CD14-positive monocyte (primary cell): Measurements from ENCODE around the gene PPP1CB. TPM values are rescaled to one million over a fixed set of nuclear protein-coding genes. Genes with fewer than 3 reads are reported as not detected.
"Not testable (repeated sequence)": the region's sequence is repeated elsewhere in the genome, so short reads cannot be mapped to it uniquely, and the experiment has no call there.

ENCODE experiments used
- DNase-seq, 3 donors: peaks; one replicate each; pipeline ENCODE4 v3.0.0-alpha.2; 2011 to 2022
- H2AFZ ChIP-seq: 2 replicates; pipeline ENCODE4 v1.6.0; 2012; ENCODE audit warnings: mild to moderate bottlenecking, low read depth, low read length, inconsistent platforms; ENCODE audit not compliant: insufficient read depth, poor library complexity, severe bottlenecking
- H3K27ac ChIP-seq, 2 donors: 1 replicate in 1 of 2; 2 replicates in 1 of 2; pipeline ENCODE4 v1.5.1; 2012 to 2013; ENCODE audit warnings: low read length in 2 of 2, control low read depth in 1 of 2, inconsistent platforms in 1 of 2, low read depth in 1 of 2, mild to moderate bottlenecking in 1 of 2
- H3K27me3 ChIP-seq, 2 donors: one replicate each; pipeline versions ENCODE4 v1.6.0 to v1.6.1; 2011 to 2013; ENCODE audit warnings: low read length in 2 of 2; ENCODE audit not compliant: control insufficient read depth in 2 of 2, insufficient read depth in 2 of 2
- H3K36me3 ChIP-seq, 2 donors: replicated peaks in 1 of 2; 1 replicate in 1 of 2; 2 replicates in 1 of 2; pipeline versions ENCODE4 v1.5.1 to v1.6.1; 2012 to 2013; ENCODE audit warnings: low read length in 2 of 2, control low read depth in 1 of 2, inconsistent platforms in 1 of 2, mild to moderate bottlenecking in 1 of 2; ENCODE audit not compliant: insufficient read depth in 2 of 2, control insufficient read depth in 1 of 2
- H3K4me1 ChIP-seq, 2 donors: 1 replicate in 1 of 2; 2 replicates in 1 of 2; pipeline versions ENCODE4 v1.5.1 to v1.6.1; 2012 to 2013; ENCODE audit warnings: low read length in 2 of 2, control low read depth in 1 of 2, inconsistent platforms in 1 of 2, mild to moderate bottlenecking in 1 of 2, moderate library complexity in 1 of 2; ENCODE audit not compliant: insufficient read depth in 2 of 2, control insufficient read depth in 1 of 2
- H3K4me2 ChIP-seq: replicated peaks from 2 replicates; pipeline ENCODE3; 2012; ENCODE audit warnings: low read length, moderate library complexity, mild to moderate bottlenecking; ENCODE audit not compliant: poor library complexity, severe bottlenecking; ENCODE audit errors: extremely low read depth
- H3K4me3 ChIP-seq, 3 experiments: fragments of 200-600 bp in 1 of 3; sonication (generic) in 1 of 3; replicated peaks in 1 of 3; 1 replicate in 2 of 3; 2 replicates in 1 of 3; pipeline ENCODE4 v1.5.1; 2011 to 2013; ENCODE audit warnings: low read length in 3 of 3, mild to moderate bottlenecking in 3 of 3, control low read depth in 2 of 3, low read depth in 2 of 3, inconsistent platforms in 1 of 3, moderate library complexity in 1 of 3
- H3K79me2 ChIP-seq: 2 replicates; pipeline ENCODE4 v1.6.0; 2012; ENCODE audit warnings: mild to moderate bottlenecking, control low read depth, inconsistent platforms, low read length, moderate library complexity; ENCODE audit not compliant: insufficient read depth
- H3K9ac ChIP-seq: 2 replicates; pipeline ENCODE4 v1.6.0; 2017; ENCODE audit warnings: low read length, mild to moderate bottlenecking; ENCODE audit not compliant: insufficient read depth, poor library complexity, severe bottlenecking
- H3K9me3 ChIP-seq, 2 donors: replicated peaks in 1 of 2; 1 replicate in 1 of 2; 2 replicates in 1 of 2; pipeline versions ENCODE4 v1.5.1 to v1.6.1; 2012 to 2013; ENCODE audit warnings: low read length in 2 of 2, control low read depth in 1 of 2; ENCODE audit not compliant: control insufficient read depth in 1 of 2, insufficient read depth in 1 of 2
- H4K20me1 ChIP-seq: 2 replicates; pipeline ENCODE4 v1.6.0; 2012; ENCODE audit warnings: mild to moderate bottlenecking, low read length, control low read depth, moderate library complexity; ENCODE audit not compliant: insufficient read depth
- H3K27ac Mint-ChIP-seq, 7 donors: one replicate each; pipeline ENCODE4 v1.8.0; 2020; ENCODE audit warnings: mild to moderate bottlenecking in 7 of 7, mixed read lengths in 7 of 7, moderate library complexity in 6 of 7, inconsistent platforms in 2 of 7
- H3K27me3 Mint-ChIP-seq, 3 donors: one replicate each; pipeline ENCODE4 v1.8.0; 2021 to 2022; ENCODE audit warnings: low read depth in 3 of 3, mild to moderate bottlenecking in 3 of 3, mixed read lengths in 3 of 3, moderate library complexity in 3 of 3, inconsistent platforms in 1 of 3
- H3K36me3 Mint-ChIP-seq, 2 donors: one replicate each; pipeline ENCODE4 v1.8.0; 2020; ENCODE audit warnings: mixed read lengths in 2 of 2, inconsistent platforms in 1 of 2, mild to moderate bottlenecking in 1 of 2
- H3K4me1 Mint-ChIP-seq: one replicate; pipeline ENCODE4 v1.8.0; 2020; ENCODE audit warnings: mild to moderate bottlenecking, mixed read lengths
- H3K4me3 Mint-ChIP-seq, 2 donors: one replicate each; pipeline ENCODE4 v1.8.0; 2020; ENCODE audit warnings: mild to moderate bottlenecking in 2 of 2, mixed read lengths in 2 of 2, moderate library complexity in 1 of 2
- H3K9me3 Mint-ChIP-seq, 7 donors: one replicate each; pipeline ENCODE4 v1.8.0; 2020 to 2022; ENCODE audit warnings: mixed read lengths in 7 of 7, mild to moderate bottlenecking in 6 of 7, moderate library complexity in 6 of 7, inconsistent platforms in 2 of 7
- WGBS: methylation state at CpG from one replicate; pipeline ENCODE4 v1.1.5; 2013; ENCODE audit warnings: missing lambda C conversion rate; ENCODE audit not compliant: insufficient coverage; 5-methylcytosine and 5-hydroxymethylcytosine counted together
- intact Hi-C, 2 donors: fragments of 100-400 bp; cut with micrococcal nuclease; formaldehyde crosslinking; loops; one replicate each; pipeline versions ENCODE4 v1.15.0 to v1.15.1; 2023
- polyA plus RNA-seq, 3 donors: library from polyadenylated mRNA; depleted of rRNA in 1 of 3; unstranded in 2 of 3; stranded (reverse) in 1 of 3; fragments of 300-500 nt in 2 of 3; fragments of >200 nt in 1 of 3; fragmentation: Illumina TruSeq in 2 of 3; gene quantifications; 1 replicate in 2 of 3; 2 replicates in 1 of 3; pipeline ENCODE4 v1.2.3, GENCODE V29; 2012 to 2021
- TF ChIP-seq, protein P1 (sequence below): fragments of 200-600 bp; IDR thresholded peaks from one replicate; pipeline ENCODE4 v1.8.0; 2022; ENCODE audit warnings: antibody characterized with exemption, mild to moderate bottlenecking

The PPP1CB gene
- polyA plus RNA-seq, 3 donors, result 25.3 to 142 (median 69.4) TPM

DNA sequence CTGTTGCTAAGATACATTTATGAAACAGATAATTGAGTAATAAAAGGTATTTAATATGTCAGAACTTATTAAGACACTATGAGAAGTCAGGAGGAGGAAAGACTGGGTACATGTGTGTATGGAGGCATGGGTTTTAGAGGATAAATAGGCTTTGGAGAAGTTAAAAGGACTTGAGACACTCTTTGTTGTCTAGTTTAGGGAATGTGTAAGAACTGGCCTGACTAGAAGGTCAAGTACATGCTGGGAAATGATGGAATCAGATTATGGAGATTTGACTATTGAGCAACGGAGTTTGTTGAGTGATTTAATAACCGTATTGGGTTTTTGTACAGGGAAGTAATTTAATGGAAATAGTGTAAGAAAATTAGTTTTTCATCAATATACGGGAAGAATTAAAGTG lies 30.8 kb downstream of the PPP1CB start:
- Mint-ChIP-seq H3K36me3 (peaks cover 63 to 91% of the 10 kb centered on the region in 2 donors), H3K27me3 (no peaks in the 10 kb centered on the region), H3K4me1 (peaks cover 8% of the 10 kb centered on the region), H3K27ac (peak overlapping the region in 1 of 7 donors; percentile 21), H3K9me3 (no peaks in the 10 kb centered on the region), H3K4me3 (no peak overlapping the region)
- intact Hi-C loops, result no loop called here
- TF ChIP-seq, protein P1, sequence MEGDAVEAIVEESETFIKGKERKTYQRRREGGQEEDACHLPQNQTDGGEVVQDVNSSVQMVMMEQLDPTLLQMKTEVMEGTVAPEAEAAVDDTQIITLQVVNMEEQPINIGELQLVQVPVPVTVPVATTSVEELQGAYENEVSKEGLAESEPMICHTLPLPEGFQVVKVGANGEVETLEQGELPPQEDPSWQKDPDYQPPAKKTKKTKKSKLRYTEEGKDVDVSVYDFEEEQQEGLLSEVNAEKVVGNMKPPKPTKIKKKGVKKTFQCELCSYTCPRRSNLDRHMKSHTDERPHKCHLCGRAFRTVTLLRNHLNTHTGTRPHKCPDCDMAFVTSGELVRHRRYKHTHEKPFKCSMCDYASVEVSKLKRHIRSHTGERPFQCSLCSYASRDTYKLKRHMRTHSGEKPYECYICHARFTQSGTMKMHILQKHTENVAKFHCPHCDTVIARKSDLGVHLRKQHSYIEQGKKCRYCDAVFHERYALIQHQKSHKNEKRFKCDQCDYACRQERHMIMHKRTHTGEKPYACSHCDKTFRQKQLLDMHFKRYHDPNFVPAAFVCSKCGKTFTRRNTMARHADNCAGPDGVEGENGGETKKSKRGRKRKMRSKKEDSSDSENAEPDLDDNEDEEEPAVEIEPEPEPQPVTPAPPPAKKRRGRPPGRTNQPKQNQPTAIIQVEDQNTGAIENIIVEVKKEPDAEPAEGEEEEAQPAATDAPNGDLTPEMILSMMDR, result no peak
- H3K4me1 ChIP-seq, result peaks cover 10 to 12% of the 10 kb centered on the region in 2 donors
- H4K20me1 ChIP-seq, result peaks cover 96% of the 10 kb centered on the region
- no peaks in the 10 kb centered on the region for H3K27me3 ChIP-seq
- no peaks in the 10 kb centered on the region for H3K9me3 ChIP-seq
- no peak overlapping the region for H3K4me3 ChIP-seq
- H2AFZ ChIP-seq, result no peak overlapping the region
- no peak overlapping the region for H3K9ac ChIP-seq
- no peak for DNase-seq
- WGBS, result no CpG with 5 or more reads among the region's 3 CpGs
- H3K79me2 ChIP-seq, result peaks cover 37% of the 10 kb centered on the region
- H3K36me3 ChIP-seq, result peaks cover 92 to 100% of the 10 kb centered on the region in 2 donors
- H3K27ac ChIP-seq, result no peak overlapping the region
- no peak overlapping the region for H3K4me2 ChIP-seq

DNA sequence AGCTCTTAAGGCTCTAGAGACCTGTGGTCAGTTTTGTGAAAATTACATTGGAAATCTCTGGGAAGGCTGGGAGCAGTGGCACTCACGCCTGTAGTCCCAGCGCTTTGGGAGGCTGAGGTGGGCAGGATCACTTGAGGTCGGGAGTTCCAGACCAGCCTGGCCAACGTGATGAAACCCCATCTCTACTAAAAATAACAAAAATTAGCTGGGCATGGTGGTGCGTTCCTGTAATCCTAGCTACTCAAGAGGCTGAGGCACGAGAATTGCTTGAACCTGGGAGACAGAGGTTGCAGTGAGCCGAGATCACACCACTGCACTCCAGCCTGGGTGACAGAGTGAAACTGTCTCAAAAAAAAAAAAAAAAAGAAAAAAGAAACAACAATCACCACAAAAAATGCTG lies 32.9 kb downstream of the PPP1CB start:
- H3K4me1 ChIP-seq, H3K9me3 ChIP-seq, H3K4me2 ChIP-seq, H3K9ac ChIP-seq, H3K27ac ChIP-seq, H3K27me3 ChIP-seq, H2AFZ ChIP-seq, H3K9me3 Mint-ChIP-seq, H3K27me3 Mint-ChIP-seq, H3K4me1 Mint-ChIP-seq, H3K4me3 ChIP-seq, DNase-seq, intact Hi-C loops, H3K4me3 Mint-ChIP-seq: not testable (repeated sequence)
- Mint-ChIP-seq H3K36me3 (peaks cover 64 to 92% of the 10 kb centered on the region in 2 donors), H3K27ac (peak overlapping the region in 6 of 7 donors; percentile 40 to 80 (median 49))
- Histone ChIP-seq H3K36me3 (peaks cover 94 to 100% of the 10 kb centered on the region in 2 donors), H3K79me2 (peaks cover 32% of the 10 kb centered on the region), H4K20me1 (peaks cover 94% of the 10 kb centered on the region)
- no CpG with 5 or more reads among the region's 7 CpGs for WGBS
